Vagina (tissue), 2 donors: ENCODE results near the gene LIMA1. TPM values are rescaled to one million over a fixed set of nuclear protein-coding genes. Genes with fewer than 3 reads are reported as not detected.

ENCODE experiments used
- DNase-seq, 2 donors: peaks; one replicate each; pipeline ENCODE4 v3.0.0-alpha.2; 2017; ENCODE audit errors: extremely low spot score in 2 of 2
- H3K27ac ChIP-seq: fragments of 200-600 bp; sonication (generic); one replicate; pipeline ENCODE4 v1.5.1; 2019
- H3K27me3 ChIP-seq: fragments of 200-600 bp; sonication (generic); one replicate; pipeline ENCODE4 v1.5.1; 2019
- H3K36me3 ChIP-seq, 2 donors: fragments of 200-600 bp; sonication (generic); one replicate each; pipeline ENCODE4 v1.5.1; 2017 to 2019
- H3K4me1 ChIP-seq: fragments of 200-600 bp; sonication (generic); one replicate; pipeline ENCODE4 v1.5.1; 2019
- H3K4me3 ChIP-seq, 2 donors: fragments of 200-600 bp; sonication (generic); 1 replicate in 1 of 2; 2 replicates in 1 of 2; pipeline ENCODE4 v1.5.1; 2016 to 2019
- H3K9me3 ChIP-seq: fragments of 200-600 bp; sonication (generic); one replicate; pipeline ENCODE4 v1.5.1; 2019
- POLR2A ChIP-seq, 2 donors: fragments of 450-650 bp; IDR thresholded peaks; one replicate each; pipeline ENCODE4 v1.6.1; 2017; ENCODE audit warnings: antibody characterized with exemption in 2 of 2, mild to moderate bottlenecking in 2 of 2, moderate library complexity in 2 of 2
- POLR2AphosphoS5 ChIP-seq, 2 donors: sonication (generic); formaldehyde crosslinking; IDR thresholded peaks; one replicate each; pipeline ENCODE4 v1.9.0; 2017; ENCODE audit warnings: antibody characterized with exemption in 2 of 2, mild to moderate bottlenecking in 2 of 2, low read depth in 1 of 2; ENCODE audit not compliant: insufficient read depth in 1 of 2
- intact Hi-C: fragments of 100-400 bp; cut with DNase I; formaldehyde crosslinking; loops from one replicate; pipeline ENCODE4 v1.15.1; 2023
- total RNA-seq: library from RNA; depleted of rRNA; stranded (reverse); fragments of >200 nt; gene quantifications from one replicate; pipeline ENCODE4 v1.2.3, GENCODE V29; 2016
- TF ChIP-seq, protein P1 (sequence below), 3 experiments: fragments of 450-650 bp in 2 of 3; fragments of 200-600 bp in 1 of 3; sonication (generic) in 1 of 3; IDR thresholded peaks; one replicate each; pipeline ENCODE4 v1.5.1; 2017 to 2019; ENCODE audit warnings: antibody characterized with exemption in 3 of 3, mild to moderate bottlenecking in 2 of 3, moderate library complexity in 2 of 3

The LIMA1 gene
- total RNA-seq, 1 donor from 2014 or later, result 99.2 TPM

GRCh38 chr12:50187084-50187900 lies 96.0 kb downstream of the LIMA1 start:
- peaks cover 66% of the 10 kb centered on the region for H3K4me1 ChIP-seq

GRCh38 chr12:50186681-50187080 lies 96.6 kb downstream of the LIMA1 start:
- Histone ChIP-seq H3K36me3 (peaks cover 0 to 17% of the 10 kb centered on the region in 2 donors), H3K9me3 (no peaks in the 10 kb centered on the region), H3K27ac (peak overlapping the region; percentile 15), H3K4me3 (no peak overlapping the region), H3K4me1 (peaks cover 66% of the 10 kb centered on the region), H3K27me3 (no peaks in the 10 kb centered on the region)
- no peak for DNase-seq
- TF ChIP-seq, protein P1, sequence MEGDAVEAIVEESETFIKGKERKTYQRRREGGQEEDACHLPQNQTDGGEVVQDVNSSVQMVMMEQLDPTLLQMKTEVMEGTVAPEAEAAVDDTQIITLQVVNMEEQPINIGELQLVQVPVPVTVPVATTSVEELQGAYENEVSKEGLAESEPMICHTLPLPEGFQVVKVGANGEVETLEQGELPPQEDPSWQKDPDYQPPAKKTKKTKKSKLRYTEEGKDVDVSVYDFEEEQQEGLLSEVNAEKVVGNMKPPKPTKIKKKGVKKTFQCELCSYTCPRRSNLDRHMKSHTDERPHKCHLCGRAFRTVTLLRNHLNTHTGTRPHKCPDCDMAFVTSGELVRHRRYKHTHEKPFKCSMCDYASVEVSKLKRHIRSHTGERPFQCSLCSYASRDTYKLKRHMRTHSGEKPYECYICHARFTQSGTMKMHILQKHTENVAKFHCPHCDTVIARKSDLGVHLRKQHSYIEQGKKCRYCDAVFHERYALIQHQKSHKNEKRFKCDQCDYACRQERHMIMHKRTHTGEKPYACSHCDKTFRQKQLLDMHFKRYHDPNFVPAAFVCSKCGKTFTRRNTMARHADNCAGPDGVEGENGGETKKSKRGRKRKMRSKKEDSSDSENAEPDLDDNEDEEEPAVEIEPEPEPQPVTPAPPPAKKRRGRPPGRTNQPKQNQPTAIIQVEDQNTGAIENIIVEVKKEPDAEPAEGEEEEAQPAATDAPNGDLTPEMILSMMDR (IDR thresholded peaks at IDR 0.05), result no peak
- TF ChIP-seq POLR2AphosphoS5 (IDR thresholded peaks at IDR 0.05; ENCODE audit: insufficient read depth in 1 of 2, low read depth in 1 of 2) (no peak), POLR2A (IDR thresholded peaks at IDR 0.05) (no peak)
- intact Hi-C loops, result no loop called here

More at GRCh38 chr12:50187084-50187900, 96.0 kb downstream of the LIMA1 start:
- Histone ChIP-seq H3K27me3 (no peaks in the 10 kb centered on the region), H3K36me3 (peaks cover 0 to 12% of the 10 kb centered on the region in 2 donors), H3K9me3 (no peaks in the 10 kb centered on the region), H3K27ac (peak overlapping the region; percentile 15), H3K4me3 (no peak overlapping the region)
- intact Hi-C loops, result no loop called here
- no peak for TF ChIP-seq POLR2AphosphoS5 (IDR thresholded peaks at IDR 0.05; ENCODE audit: insufficient read depth in 1 of 2, low read depth in 1 of 2)
- TF ChIP-seq, protein P1 (IDR thresholded peaks at IDR 0.05), result no peak
- TF ChIP-seq POLR2A (IDR thresholded peaks at IDR 0.05), result no peak
- no peak for DNase-seq

DNA sequence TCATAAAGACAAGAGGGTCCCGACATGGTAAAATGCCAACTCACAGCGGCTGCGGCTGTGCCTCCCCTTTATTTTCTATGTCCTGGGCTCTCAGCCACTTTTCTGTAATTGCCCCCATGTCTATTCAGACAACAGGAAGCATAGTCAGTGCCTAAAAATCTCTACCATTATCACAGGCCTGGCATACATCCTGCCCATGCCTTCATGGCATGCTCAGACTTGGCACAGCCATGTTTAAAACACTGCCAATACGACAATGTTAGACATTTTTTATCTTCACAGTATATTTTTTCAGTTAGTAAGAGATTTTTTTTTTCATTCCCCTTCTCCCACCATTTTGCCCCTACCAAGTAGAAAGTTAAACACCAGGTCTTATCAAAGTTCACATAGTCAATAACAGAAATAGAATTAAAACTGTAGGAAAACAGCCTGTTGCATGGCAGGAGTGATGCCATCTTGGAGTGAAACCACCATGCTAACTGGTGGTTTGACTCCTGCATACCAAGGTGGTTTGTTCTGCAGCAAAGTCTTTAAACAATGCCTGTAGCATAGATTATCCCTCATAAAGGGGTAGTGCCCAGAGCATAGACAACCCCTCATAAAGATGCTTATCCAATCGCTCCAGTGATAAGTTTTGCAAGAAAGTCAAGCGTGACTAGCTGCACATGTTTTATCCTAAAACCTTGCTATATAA lies 97.2 kb downstream of the LIMA1 start:
- no peaks in the 10 kb centered on the region for H3K27me3 ChIP-seq
- peaks cover 66% of the 10 kb centered on the region for H3K4me1 ChIP-seq
- peak overlapping the region; percentile 66 for H3K27ac ChIP-seq
- TF ChIP-seq POLR2AphosphoS5 (IDR thresholded peaks at IDR 0.05; ENCODE audit: insufficient read depth in 1 of 2, low read depth in 1 of 2), result peak in 1 of 2 donors; percentile 29
- TF ChIP-seq, protein P1 (IDR thresholded peaks at IDR 0.05), result no peak
- intact Hi-C loops, result no loop called here
- DNase-seq, result no peak
- no peaks in the 10 kb centered on the region for H3K9me3 ChIP-seq
- H3K4me3 ChIP-seq, result no peak overlapping the region
- H3K36me3 ChIP-seq, result peaks cover 0 to 19% of the 10 kb centered on the region in 2 donors

GRCh38 chr12:50185301-50185895 lies 97.9 kb downstream of the LIMA1 start:
- H3K4me1 ChIP-seq, result peaks cover 66% of the 10 kb centered on the region

More at GRCh38 chr12:50185301-50185895, 97.9 kb downstream of the LIMA1 start:
- H3K9me3 ChIP-seq, result no peaks in the 10 kb centered on the region
- H3K27ac ChIP-seq, result peak overlapping the region; percentile 66
- H3K27me3 ChIP-seq, result no peaks in the 10 kb centered on the region
- H3K36me3 ChIP-seq, result peaks cover 0 to 20% of the 10 kb centered on the region in 2 donors
- H3K4me3 ChIP-seq, result no peak overlapping the region
- intact Hi-C loops, result no loop called here
- no peak for DNase-seq
- TF ChIP-seq POLR2AphosphoS5 (IDR thresholded peaks at IDR 0.05; ENCODE audit: insufficient read depth in 1 of 2, low read depth in 1 of 2) (no peak), POLR2A (IDR thresholded peaks at IDR 0.05) (no peak)
- TF ChIP-seq, protein P1 (IDR thresholded peaks at IDR 0.05), result no peak
